ENCODE data around the gene NOTCH1.
A peak's percentile ranks its signal among the peaks of the same experiment; 100 is the strongest.
"Not testable (repeated sequence)": the region's sequence is repeated elsewhere in the genome, so short reads cannot be mapped to it uniquely, and the experiment has no call there.

Gene NOTCH1

DNA sequence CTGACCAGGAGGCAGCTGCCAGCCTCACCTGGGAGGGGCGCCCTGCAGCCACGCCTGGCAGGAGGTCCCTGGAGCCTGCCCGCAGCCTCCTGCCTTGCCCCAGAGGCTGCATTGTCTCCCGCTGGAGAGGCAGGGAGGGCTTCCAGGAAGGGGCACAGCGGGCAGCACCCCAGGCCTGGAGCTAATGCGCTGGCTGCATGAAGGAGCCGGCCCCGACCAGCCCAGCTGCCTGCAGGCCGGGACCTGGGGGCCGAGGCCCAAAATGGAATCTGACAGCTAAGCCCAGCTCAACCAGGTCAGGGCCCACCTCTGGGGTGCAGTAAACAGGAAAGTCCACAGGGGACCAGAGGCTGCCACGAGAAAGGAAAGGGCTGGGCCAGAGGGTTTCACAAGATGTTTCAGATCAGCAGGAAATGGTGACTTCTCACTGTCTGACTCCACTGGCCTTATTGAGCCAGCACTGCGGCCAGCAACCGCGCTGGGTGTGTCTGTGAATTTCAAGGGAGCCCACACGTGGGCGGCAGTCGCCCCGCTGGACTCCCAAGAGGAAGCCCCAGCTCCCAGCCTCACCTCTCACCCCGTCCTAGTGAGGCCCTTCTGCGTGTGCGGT is 18.6 kb upstream of the NOTCH1 start:
- DNase-seq = no peak

DNA sequence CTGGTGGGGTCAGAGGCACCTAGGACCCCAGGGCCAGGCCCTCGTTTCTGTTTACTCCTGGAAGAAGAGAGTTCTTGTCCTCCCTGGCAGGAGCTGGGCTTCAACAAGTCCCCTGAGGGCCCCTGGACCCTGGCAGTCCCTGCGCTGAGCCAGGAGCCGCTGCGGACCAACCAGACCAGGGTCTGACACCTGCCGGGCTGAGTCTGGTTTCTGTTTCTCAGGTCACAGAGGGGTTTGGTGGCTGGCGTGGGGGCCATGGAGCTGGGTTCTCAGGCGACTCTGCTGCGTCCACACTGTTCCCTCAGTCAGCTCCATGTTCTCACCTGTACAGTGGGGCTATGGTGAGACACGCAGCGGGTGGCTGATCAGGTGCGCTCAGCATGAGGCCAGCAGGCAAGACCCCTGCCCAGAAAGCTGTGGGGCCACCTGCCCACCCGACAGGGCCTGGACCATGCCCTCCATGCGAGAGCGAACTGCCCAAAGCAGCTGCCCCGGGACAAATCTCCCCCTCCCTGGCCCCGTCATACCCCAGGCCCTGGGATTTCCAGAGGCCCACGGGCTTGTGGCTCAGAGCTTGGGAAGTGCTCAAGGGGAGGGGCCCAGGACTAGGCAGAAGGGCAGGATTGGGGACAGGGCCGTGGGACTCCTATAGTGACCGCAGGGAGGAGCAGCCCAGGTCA is 17.9 kb upstream of the NOTCH1 start:
- no peak for DNase-seq

DNA sequence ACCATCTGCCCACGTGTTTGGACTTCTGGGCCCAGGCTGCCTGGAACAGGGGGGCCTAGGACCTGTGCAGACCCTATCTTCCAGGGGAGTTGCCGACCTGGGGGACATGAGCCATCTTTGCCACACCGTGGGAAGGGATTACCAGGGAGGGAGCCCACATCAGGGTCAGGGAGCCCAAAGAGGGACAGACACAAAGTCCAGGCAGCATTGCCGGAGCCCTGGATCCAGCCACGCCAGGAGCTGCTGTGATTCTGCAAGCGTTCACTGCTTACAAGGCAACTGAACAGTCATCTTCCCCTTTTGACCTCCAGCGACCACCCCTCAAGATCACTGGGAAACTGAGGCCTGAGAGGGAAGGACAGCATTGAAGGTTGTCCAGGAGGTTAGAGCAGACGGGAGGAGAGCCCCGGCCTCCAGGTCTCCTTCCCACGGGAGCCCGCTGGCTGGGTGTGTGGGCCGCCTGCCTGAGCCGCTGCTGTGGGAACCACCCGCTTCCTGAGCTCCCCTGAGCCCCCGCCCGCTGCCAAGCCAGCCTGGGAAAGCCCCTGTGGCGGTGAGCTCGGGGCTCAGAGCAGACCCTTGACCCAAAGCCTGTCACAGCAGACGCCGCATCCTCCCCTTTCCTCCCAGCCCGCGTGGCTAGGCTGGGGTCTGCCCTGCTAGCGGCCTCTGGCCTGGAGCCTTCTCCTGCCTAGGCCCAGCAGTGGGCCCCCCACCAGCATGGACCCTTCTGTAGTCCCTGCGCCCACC is 17.1 kb upstream of the NOTCH1 start:
- DNase-seq = no peak

DNA sequence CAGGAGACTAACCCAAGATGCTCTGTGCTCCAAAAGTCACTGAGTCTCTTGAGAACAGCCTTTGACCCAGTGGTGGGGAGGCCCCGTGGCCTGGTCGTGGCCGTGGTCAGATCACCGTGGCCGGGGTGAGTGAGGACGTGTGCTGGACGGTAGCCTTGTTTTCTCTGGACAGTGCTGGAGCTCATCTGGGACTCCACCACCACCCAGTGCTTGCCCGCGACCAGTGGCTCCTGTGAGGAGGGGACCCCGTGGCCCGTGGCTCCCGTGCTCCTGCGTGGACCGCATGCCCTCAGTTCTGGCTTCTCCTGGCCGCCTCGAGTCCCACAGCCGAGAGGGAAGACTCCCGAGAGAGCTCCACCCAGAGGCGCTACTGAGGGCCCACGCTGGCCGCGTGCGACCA is 15.9 kb upstream of the NOTCH1 start:
- DNase-seq = no peak

DNA sequence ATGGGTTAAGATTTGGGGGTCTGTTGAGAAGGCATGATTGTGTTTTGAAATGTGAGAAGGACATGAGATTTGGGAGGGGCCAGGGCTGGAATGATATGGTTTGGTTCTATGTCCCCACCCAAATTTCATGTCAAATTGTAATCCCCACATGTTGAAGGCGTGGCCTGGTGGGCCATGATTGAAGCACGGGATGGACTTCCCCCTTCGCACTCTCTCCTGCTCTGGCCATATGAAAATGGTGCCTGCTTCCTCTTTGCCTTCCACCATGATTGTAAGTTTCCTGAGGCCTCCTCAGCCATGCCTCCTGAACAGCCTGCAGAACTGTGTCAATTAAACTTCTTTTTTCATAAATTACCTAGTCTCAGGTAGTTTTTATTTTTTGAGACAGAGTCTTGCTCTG is 14.7 kb upstream of the NOTCH1 start:
- DNase-seq = no peak

DNA sequence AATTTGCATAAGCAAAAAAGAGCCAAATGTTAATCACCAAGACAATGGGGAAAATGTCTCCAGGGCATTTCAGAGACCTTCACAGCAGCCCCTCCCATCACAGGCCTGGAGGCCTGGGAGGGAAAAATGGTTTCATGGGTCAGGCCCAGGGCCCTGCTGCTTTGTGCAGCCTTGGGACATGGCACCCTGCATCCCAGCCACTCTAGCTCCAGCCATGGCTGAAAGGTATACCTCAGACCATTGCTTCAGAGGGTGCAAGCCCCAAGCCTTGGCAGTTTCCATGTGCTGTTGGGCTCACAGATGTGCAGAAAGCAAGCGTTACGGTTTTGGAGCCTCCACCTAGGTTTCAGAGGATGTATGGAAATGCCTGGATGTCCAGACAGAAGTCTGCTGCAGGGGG is 13.5 kb upstream of the NOTCH1 start:
- DNase-seq = not testable (repeated sequence)

DNA sequence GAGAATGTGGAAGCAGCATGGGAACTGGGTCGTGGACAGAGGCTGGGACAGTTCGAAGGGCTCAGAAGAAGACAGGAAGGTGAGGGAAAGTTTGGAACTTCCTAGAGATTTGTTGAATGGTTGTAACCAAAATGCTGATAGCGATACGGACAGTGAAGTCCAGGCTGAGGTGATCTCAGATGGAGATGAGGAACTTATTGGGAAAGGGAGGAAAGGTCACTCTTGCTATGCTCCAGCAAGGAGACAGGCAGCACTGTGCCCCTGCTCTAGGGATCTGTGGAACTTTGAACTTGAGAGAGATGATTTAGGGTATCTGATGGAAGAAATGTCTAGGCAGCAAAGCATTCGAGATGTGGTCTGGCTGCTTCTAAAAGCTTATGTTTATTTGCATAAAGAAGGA is 13.0 kb upstream of the NOTCH1 start:
- not testable (repeated sequence) for DNase-seq

DNA sequence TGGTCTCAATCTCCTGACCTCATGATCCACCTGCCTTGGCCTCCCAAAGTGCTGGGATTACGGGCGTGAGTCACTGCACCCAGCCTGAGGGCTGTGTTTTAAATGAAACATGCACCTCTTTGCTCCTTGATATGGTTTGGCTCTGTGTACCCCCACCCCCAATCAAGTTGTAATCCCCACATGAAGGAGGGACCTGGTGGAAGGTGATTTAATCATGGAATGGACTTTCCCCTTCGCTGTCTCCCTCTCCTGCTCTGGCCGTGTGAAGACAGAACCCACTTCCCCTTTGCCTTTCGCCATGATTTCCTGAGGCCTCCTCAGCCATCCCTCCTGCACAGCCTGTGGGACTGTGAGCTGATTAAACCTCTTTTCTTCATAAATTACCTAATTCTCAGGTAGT is 12.5 kb upstream of the NOTCH1 start:
- DNase-seq = no peak

DNA sequence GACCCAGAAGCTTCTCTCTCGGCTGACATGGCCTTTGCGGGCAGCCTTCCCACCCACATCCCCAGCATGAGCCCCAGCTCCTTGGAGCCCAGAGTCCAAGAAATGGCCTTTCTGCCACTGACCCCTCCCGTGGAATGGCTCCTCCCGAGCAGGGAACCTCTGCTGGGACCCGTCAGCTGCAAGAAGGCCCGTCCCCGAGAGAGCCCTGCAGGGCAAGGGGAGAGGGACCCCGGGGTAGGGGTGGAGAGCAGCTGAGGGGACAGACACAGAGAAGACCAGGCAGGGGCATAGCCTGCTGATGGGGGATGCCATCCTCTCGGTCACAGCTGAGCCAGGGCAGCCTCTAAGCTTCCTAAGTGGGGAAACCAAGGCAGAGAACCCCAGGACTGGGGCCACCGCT is 11.2 kb upstream of the NOTCH1 start:
- no peak for DNase-seq

DNA sequence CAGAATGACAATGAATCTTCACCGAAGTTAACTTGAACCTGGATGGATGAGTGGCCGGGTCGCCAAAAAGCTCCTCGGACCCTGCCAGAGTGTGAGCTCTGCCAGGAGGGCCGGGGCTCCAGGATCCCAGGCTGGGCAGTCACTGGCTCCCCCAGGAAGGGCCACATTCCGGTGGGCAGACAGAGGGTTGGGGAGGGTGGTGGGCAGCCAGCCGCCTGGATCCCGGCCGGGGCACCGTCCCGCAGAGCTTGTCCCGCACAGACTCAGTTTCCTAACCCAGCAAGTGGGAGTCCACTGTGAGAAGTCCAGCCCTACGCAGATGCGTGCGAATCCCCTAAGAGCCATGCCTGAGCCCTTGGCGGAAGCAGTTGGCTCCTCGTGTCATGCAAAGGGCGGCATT is 10.3 kb upstream of the NOTCH1 start:
- DNase-seq = no peak

DNA sequence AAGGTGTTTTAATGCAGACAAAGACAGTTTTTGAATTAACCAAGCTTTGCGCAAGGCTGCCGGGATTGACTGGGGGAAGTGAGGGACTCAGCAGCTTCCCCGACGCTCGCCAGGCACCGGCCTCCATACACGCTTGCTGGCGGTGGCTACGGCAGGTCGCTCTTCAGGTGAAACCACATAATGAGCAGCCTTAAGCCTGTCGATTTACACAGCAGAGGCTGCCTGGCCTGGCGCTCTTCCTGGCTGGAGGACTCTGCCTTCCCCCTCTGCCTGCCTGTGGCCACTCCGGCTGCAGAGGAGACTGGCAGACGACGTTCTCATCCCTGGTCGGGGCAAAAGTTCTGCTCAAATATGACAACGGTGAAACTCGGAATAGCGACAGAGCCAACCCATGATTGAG is 9.0 kb upstream of the NOTCH1 start:
- DNase-seq = no peak

DNA sequence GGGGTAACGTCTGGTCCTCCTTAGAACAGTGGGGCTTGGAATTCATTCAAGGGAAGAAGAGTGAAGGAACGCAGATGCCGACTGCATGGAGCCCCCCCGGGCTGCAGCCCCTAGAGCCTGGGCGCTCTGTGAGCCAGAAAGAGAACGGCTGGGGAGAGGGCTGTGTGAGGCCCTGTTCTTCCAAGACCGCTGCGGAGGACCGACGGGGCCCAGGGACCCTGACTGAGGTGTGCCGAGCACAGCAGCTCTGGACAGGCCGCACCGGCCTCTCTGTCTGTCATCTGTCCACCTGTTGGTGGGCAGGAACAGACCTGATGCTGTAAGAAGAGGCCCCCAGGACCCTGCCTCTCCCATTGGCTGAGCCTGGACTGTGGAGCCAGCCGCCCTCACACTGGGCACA is 7.7 kb upstream of the NOTCH1 start:
- no peak for DNase-seq

DNA sequence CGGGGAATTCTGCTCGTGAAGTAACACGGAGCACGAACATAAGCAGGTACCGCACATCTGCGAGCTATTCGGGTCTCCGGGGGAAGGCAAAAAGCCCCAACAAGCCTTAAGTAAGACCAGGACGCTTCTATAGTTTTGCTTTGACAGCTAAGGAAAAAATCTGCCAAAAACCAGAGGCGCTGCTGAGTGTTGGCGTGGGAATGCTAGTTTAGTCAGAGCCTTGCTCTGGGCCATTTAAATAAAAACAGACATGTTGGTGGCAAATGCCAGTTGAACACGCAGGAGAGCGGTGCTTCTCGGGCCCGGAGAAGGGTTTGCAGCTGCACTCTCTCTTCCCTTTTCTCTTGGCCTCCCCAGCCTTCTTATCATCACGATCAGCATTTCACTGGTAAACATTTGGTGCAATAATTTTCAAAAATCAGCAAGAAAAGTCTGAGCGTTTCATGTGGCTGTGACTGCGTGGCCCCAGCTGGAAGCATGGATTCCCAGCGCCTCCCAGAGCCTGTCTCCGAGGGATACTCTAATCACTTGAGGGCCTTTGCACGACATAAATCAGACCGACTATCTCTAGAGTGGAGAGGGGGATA is 6.4 kb upstream of the NOTCH1 start:
- no peak for DNase-seq

DNA sequence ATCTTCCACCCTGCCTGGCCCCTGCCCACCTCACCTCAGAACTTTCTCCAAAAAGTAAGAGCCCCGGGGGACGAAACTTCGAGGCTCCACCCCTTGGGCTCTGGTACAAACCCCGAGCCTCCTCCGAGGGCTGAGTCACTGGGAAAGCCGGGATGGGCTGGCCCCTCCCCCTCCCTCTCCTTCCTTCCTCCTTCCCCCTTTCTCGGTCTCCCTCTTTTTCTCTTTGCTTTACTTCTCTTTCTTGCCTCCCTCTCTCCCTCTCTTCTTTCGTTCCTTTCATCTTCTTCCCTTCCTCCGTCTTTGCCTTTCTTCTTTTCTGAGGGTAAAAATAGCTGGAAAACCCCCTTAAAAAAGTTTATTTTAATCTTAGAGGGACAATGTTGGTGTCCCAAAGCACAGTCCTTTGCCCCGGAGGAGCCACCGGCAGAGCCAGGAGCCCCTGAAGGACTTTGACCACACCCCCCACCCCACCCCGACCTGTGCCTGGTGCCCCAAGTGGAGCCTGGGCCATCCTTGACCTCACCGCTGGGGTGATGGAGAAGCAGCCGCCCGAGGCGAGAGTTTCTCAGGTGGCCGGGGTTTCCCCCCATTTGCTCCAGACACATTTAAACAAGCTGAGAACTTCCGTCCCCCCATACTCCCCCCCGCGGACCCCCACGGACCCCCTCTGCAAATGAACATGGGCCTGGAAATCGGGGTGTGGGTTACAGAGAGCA is 5.7 kb upstream of the NOTCH1 start:
- no peak for DNase-seq

DNA sequence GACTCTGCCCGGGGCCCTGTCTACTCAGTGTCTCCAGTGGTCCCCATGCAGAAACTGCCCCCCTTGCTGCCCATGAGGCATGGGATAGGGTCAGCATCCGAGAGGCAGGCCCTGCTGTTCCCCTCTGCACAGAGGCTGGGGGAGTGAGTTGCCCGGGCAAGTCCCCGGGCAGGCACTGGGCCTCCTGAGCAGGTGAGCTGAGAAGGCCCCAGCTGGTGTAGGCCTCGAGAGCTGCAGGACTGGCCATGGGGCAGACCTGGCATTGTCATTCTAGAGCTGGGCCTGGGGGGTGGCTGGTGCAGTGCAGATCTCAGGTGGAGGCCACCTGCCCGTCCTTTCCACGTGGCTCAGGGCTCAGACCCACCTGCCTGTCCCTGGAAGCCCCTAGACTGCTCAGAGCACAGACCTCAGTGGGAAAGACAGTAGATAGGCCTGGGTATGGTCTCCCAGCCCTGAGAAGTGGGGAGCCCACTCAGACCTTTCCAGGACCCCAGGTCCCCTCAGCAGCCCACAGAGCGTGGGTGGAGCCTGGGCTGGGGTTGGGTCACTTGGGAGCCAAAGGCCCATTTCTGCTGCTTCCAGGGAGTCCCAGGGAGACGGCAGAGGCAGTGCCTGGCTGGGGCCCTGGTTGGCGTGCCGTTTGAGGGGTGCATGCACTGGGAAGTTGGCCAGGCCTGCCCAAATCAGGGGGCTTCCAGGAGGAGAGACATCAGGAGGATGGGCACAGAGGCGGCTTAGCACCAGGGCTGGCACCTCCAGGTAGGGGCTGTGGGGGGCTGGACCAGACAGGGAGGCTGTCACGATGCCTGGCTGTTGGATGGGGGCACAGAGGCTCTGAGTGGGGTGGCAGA is 4.8 kb upstream of the NOTCH1 start:
- no peak for DNase-seq

DNA sequence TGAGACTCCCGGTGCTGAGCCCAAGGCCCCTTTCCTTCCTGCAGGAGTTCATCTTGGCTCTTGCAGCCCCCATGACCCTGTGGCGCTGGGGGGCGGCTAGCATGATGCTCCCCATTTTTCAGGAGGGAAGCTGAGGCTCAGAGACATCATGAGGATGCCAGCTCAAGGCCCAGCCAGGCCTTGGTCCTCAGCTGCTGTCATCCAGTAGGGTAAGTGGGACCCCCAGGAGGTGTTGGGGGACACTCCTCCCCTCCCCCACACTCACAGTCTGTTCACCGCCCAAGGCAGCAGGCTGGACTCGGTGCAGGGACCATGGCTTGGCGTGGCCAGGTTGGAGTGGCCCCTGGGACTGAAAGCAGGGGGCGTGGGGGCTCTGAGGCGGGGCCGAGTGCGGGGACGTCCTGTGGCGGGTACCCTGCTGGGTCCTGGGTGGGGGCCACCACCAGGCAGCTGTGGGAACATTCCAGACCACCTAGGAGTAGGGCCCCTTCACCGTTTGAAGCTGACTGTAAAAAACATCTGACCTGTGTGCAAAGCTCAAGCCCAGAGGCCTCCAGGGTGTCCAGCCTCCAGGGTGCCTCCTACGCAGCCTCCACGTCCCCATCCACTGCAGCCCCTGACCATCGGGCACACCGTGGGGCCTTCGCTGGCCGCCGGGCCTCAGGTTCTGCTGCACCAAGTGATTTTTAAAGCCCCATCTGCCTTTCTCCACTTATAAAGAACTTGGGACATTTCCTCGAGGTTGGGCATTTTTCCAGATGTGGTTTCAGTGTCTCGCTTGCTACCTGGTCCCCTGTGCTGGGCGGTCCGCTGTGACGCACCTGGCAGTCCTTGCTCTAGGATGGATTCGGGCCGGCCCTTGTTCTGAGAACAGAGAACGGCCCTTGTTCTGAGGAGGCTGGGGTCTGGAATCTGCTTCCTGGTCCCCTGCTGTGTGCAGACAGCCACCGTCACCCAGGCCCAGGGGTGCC is 3.4 kb upstream of the NOTCH1 start:
- no peak for DNase-seq

DNA sequence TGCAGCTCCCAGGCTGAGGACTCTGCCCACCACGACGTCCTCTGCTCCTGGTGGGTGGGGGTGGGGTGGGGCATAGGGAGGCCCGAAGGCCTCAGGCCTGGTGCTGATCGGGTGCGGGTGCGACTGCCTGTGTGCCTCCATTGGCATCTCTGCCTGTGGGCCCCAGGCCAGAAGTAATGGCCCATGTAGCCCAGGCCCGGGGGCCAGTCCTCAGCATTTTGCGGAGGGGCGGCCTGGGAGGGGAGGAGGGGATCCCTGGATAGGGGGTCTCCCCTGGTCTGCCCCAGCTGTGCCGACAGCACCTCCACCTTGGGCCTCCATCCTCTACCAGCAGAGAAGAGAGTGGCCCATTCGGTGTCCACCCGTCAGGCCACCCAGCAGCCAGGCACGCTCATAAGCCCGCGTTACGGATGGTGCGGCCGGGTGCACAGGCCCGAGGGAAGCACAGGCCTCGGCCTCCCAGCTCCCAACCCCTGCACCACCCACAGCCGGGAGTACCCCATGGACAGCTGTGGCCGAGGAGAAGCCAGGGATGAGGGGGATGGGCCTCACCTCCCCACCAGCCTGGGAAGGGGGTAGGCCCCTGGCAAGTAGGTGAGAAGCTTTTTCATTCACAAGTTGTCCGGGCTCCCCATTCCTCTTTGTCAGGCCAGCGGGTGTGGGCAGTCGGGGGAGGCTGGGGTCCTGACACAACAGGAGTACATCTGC is 1.8 kb upstream of the NOTCH1 start:
- no peak for DNase-seq

DNA sequence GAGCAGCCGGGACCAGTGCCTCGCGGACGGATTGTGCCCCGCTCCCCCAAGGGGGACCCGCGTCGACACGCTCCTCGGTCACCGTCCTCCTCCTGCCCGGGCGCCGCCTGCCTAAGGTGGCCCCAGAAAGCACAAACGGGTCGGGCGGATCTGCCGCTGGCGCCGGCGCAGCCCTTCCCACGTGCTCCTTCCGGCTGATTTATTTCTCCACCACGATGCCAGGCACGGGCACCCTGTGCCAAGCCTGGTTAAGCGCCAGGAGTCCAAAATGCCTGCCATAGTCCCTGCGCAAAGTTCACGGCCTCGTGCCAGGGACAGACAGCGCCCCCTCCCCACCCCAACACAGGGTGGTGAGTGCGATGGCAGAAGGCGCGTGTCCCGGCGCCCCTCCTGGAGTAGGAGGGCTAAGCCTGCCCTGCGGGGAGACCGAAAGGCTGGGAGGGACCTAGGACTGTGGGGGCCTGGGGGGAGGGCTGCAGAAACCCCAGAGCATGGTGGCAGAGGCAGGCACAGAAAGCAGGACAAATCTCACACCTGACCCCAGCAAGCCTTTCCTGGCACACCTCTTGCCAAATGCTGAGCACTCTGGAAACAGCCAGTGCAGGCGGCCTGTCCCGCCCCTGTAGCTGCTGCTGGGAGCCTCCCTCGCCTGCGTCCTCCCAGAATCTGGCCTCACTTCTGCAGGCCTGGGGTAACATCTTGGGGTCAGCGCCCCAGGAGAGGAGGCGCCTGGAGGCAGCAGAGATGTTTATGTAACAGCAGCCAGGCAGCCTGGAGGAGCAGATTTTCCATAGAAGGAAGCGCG is 1.1 kb upstream of the NOTCH1 start:
- peak; percentile 56 to 65 for DNase-seq

DNA sequence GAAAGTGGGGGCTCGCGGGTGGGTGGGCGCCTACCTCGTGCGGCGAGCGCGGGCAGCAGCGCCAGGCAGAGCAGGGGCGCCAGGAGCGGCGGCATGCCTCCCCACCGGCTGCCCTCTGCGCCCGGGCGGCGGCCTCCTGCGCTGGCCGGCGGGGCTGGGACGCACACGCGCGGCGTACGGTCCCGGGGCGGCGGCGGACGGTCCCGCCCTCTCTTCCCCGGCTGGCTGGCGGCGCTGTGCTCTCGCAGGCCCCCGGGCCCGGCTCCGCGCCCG is 220 bp downstream of the NOTCH1 start:
- DNase-seq = no peak

Data from activated T-cell treated with anti-CD3 and anti-CD28 coated beads, Interleukin-2, amount 50 U/mL, for 48 hours (primary cell).